D721Med (cell line): ENCODE measurements around the gene PIK3CD.

Experiments used
- DNase-seq: peaks from one replicate; pipeline ENCODE4 v3.0.0; 2011; ENCODE audit warnings: low spot score; ENCODE audit not compliant: insufficient read length
- FAIRE-seq: peaks from 2 replicates; lab custom pipeline; 2011; peaks lifted over from hg19 to GRCh38; lab: Jason Lieb, UNC
- TF ChIP-seq, protein P1 (sequence below): IDR thresholded peaks from 2 replicates; pipeline ENCODE4 v1.5.1; 2012; ENCODE audit warnings: mild to moderate bottlenecking, control low read depth; ENCODE audit not compliant: insufficient read depth; ENCODE audit errors: missing control alignments

Gene PIK3CD

GRCh38 chr1:9726406-9726805, 74.9 kb downstream of the PIK3CD start:
- TF ChIP-seq, protein P1, sequence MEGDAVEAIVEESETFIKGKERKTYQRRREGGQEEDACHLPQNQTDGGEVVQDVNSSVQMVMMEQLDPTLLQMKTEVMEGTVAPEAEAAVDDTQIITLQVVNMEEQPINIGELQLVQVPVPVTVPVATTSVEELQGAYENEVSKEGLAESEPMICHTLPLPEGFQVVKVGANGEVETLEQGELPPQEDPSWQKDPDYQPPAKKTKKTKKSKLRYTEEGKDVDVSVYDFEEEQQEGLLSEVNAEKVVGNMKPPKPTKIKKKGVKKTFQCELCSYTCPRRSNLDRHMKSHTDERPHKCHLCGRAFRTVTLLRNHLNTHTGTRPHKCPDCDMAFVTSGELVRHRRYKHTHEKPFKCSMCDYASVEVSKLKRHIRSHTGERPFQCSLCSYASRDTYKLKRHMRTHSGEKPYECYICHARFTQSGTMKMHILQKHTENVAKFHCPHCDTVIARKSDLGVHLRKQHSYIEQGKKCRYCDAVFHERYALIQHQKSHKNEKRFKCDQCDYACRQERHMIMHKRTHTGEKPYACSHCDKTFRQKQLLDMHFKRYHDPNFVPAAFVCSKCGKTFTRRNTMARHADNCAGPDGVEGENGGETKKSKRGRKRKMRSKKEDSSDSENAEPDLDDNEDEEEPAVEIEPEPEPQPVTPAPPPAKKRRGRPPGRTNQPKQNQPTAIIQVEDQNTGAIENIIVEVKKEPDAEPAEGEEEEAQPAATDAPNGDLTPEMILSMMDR = no peak
- DNase-seq (no peak), FAIRE-seq (no peak)

- no peak for DNase-seq
- TF ChIP-seq, protein P1 = no peak
- no peak for FAIRE-seq
Observed at GRCh38 chr1:9726905-9727595, 75.5 kb downstream of the PIK3CD start.

GRCh38 chr1:9728451-9729295, 77.1 kb downstream of the PIK3CD start:
- FAIRE-seq = no peak
- TF ChIP-seq, protein P1 = no peak
- no peak for DNase-seq

- DNase-seq = no peak
- FAIRE-seq = no peak
- TF ChIP-seq, protein P1 = no peak
Observed at GRCh38 chr1:9729523-9729922, 78.0 kb downstream of the PIK3CD start.

DNA sequence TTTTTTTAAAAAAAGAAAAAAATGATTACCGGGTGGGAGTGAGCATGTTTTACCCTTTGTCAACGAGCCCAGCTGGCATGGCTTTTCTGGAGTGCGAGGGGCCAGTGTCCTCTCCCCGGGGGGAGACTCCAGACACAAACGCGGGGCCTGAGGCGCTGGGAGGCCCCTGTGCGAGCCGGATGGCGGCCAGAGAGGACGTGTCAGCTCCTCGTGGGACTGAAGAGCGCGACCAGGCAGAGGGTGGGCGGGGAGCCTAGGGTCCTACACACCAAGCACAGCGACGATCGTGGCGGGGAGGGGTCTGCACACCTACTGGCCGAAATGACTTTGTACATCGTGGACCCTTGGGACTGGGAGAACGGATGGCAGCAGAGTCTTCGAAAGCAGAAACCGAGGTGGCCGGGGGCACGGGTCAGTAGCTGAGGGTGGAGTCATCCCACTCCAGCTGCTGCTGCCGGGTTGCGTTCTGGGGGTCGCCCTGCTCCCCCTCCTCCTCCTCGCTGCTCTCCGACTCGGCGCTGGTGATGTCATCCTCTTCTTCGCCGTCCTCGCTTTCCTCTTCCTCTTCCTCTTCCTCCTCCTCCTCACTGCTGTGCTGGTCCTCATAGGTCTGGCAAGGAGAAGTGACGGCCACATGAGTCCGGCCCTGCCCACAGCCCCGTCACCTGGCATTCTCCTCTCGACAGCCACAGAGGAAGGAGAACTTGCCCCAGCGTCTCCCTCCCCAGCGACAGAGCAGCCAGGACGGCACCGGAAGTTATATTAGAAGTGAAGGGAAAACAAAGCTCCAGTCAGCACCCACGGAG, 78.8 kb downstream of the PIK3CD start:
- TF ChIP-seq, protein P1 = no peak
- DNase-seq (no peak), FAIRE-seq (no peak)

DNA sequence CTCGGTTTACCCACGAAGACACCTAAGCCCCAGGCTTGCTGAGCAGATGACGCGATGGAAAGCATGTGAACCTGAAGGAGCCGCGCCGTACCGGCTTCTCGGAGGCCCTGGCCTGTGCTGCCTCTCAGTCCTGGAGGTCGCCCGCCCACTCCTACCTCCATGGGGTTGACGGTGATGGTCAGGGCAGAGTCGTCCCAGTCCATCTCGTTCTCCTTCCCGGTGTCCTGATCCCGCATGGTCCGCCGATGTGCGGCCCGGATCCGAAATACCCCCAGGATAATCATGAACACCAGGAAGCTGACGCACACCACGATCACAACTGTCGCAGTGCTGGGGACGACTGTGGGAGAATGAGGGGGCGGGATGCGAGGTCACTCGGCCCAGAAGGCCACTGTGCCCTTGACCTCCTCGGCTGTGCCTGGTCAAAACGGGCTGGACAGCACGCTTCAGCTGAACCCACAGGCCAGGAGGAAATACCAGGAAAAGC, 79.6 kb downstream of the PIK3CD start:
- TF ChIP-seq, protein P1 = no peak
- FAIRE-seq = no peak
- DNase-seq = no peak
